Stimulated activated CD8-positive, alpha-beta memory T cell treated with anti-CD3 and anti-CD28 coated beads, Interleukin-7, amount 100 ng/mL, for 1 hour (primary cell): ENCODE results near the gene GRID1.

Experiments
- DNase-seq, 2 donors: peaks; one replicate each; pipeline ENCODE4 v3.0.0-alpha.2; 2020; ENCODE audit warnings: low read depth in 2 of 2

The GRID1 gene

GRCh38 chr10:85600026-85600743 lies 766.4 kb downstream of the GRID1 start:
- DNase-seq, result no peak

GRCh38 chr10:85599081-85599480 lies 767.5 kb downstream of the GRID1 start:
- no peak for DNase-seq

GRCh38 chr10:85598646-85599045 lies 767.9 kb downstream of the GRID1 start:
- no peak for DNase-seq

- DNase-seq, result no peak
Measured at GRCh38 chr10:85597006-85597405, 769.6 kb downstream of the GRID1 start.

- no peak for DNase-seq
Measured at GRCh38 chr10:85596389-85596788, 770.2 kb downstream of the GRID1 start.

- DNase-seq, result no peak
Measured at GRCh38 chr10:85594239-85594638, 772.4 kb downstream of the GRID1 start.

GRCh38 chr10:85593226-85593772 lies 773.3 kb downstream of the GRID1 start:
- no peak for DNase-seq

- no peak for DNase-seq
Measured at GRCh38 chr10:85581371-85581770, 785.2 kb downstream of the GRID1 start.

- no peak for DNase-seq
Measured at GRCh38 chr10:85580585-85580984, 786.0 kb downstream of the GRID1 start.

- no peak for DNase-seq
Measured at GRCh38 chr10:85578860-85579259, 787.7 kb downstream of the GRID1 start.

- DNase-seq, result no peak
Measured at GRCh38 chr10:85575441-85575840, 791.2 kb downstream of the GRID1 start.

GRCh38 chr10:85570871-85571270 lies 795.7 kb downstream of the GRID1 start:
- DNase-seq, result no peak

- no peak for DNase-seq
Measured at GRCh38 chr10:85565381-85565780, 801.2 kb downstream of the GRID1 start.

GRCh38 chr10:85558533-85558932 lies 808.1 kb downstream of the GRID1 start:
- no peak for DNase-seq

GRCh38 chr10:85557706-85558105 lies 808.9 kb downstream of the GRID1 start:
- no peak for DNase-seq

GRCh38 chr10:85557077-85557476 lies 809.5 kb downstream of the GRID1 start:
- no peak for DNase-seq
